PC-9 (cell line): ENCODE data around the gene CDH1. TPM values are rescaled to one million over a fixed set of nuclear protein-coding genes. Genes with fewer than 3 reads are reported as not detected.

Experiments
- BruUV-seq: library from RNA; stranded (reverse); fragments of 400-500 nt; replicated peaks from 2 replicates; lab custom pipeline; 2021; lab: Mats Ljungman, UMichigan
- CTCF ChIA-PET: fragments of 300-600 bp; sonication (Branson Sonifier 250); formaldehyde crosslinking; loops from one replicate; lab custom pipeline; 2022; ENCODE audit warnings: antibody characterized with exemption; lab: Charles Lee
- POLR2A ChIA-PET: fragments of 300-600 bp; sonication (Branson Sonifier 250); formaldehyde crosslinking; loops from one replicate; lab custom pipeline; 2022; ENCODE audit warnings: antibody characterized with exemption; ENCODE audit not compliant: unreplicated experiment; lab: Charles Lee
- DNase-seq, 2 experiments: peaks; one replicate each; pipeline versions ENCODE4 v3.0.0 to v3.0.0-alpha.2; 2015 to 2022; ENCODE audit warnings: mixed read lengths in 1 of 2
- H2AFZ ChIP-seq: fragments of 200-600 bp; sonication (generic); 2 replicates; pipeline ENCODE4 v1.8.1; 2017; ENCODE audit warnings: antibody characterized with exemption
- H3F3A ChIP-seq: fragments of 200-600 bp; sonication (generic); 2 replicates; pipeline ENCODE4 v1.8.1; 2017; ENCODE audit warnings: antibody characterized with exemption, mild to moderate bottlenecking, low read depth; ENCODE audit not compliant: insufficient read depth
- H3K27ac ChIP-seq: fragments of 200-600 bp; sonication (generic); 2 replicates; pipeline ENCODE4 v1.6.1; 2016; ENCODE audit warnings: mixed run types
- H3K27me3 ChIP-seq: fragments of 200-600 bp; sonication (generic); 2 replicates; pipeline ENCODE4 v1.6.1; 2016; ENCODE audit warnings: low read depth, mixed run types; ENCODE audit not compliant: insufficient read depth
- H3K36me3 ChIP-seq: fragments of 200-600 bp; sonication (generic); 2 replicates; pipeline ENCODE4 v1.6.1; 2016; ENCODE audit warnings: low read depth, mixed run types
- H3K4me1 ChIP-seq: fragments of 200-600 bp; sonication (generic); replicated peaks from 2 replicates; pipeline ENCODE4 v1.6.1; 2016; ENCODE audit warnings: mixed run types; ENCODE audit not compliant: insufficient read depth
- H3K4me2 ChIP-seq: fragments of 200-600 bp; sonication (generic); 2 replicates; pipeline ENCODE4 v1.6.1; 2017; ENCODE audit warnings: mixed run types
- H3K4me3 ChIP-seq: fragments of 200-600 bp; sonication (generic); 2 replicates; pipeline ENCODE4 v1.6.1; 2016; ENCODE audit warnings: mixed run types
- H3K79me2 ChIP-seq: fragments of 200-600 bp; sonication (generic); 2 replicates; pipeline ENCODE4 v1.6.1; 2017; ENCODE audit warnings: low read depth, mixed run types
- H3K9me2 ChIP-seq: fragments of 200-600 bp; sonication (generic); 2 replicates; pipeline ENCODE4 v1.8.1; 2017; ENCODE audit warnings: mild to moderate bottlenecking; ENCODE audit not compliant: insufficient read depth
- H3K9me3 ChIP-seq: fragments of 200-600 bp; sonication (generic); 2 replicates; pipeline ENCODE4 v1.8.1; 2016; ENCODE audit warnings: low read depth; ENCODE audit not compliant: insufficient read depth
- H4K20me1 ChIP-seq: fragments of 200-600 bp; sonication (generic); 2 replicates; pipeline ENCODE4 v1.8.1; 2017; ENCODE audit not compliant: insufficient read depth
- CTCF ChIP-seq: fragments of 200-600 bp; sonication (generic); conservative IDR thresholded peaks from 2 replicates; pipeline ENCODE4 v1.6.1; 2017; ENCODE audit warnings: mixed run types, antibody characterized with exemption, mild to moderate bottlenecking, moderate library complexity
- EZH2 ChIP-seq: fragments of 200-600 bp; sonication (generic); IDR thresholded peaks from 2 replicates; pipeline ENCODE4 v1.8.0; 2017; ENCODE audit warnings: antibody characterized with exemption, low read depth
- intact Hi-C: fragments of 100-400 bp; cut with micrococcal nuclease; formaldehyde crosslinking; loops from one replicate; pipeline ENCODE4 v1.10.0; 2022; ENCODE audit not compliant: unreplicated experiment
- total RNA-seq: library from RNA; stranded (reverse); gene quantifications from 2 replicates; pipeline ENCODE4 v1.2.3, GENCODE V29; 2021

The CDH1 gene
- total RNA-seq, 1 experiment from 2014 or later: 120 TPM

- TF ChIP-seq EZH2 (no peak), CTCF (no peak; the same call in 1 of the 2 replicates)
- intact Hi-C loops: loop anchor here (1.0 to 2.0 kb wide), 3 partner anchors 136 to 315 kb away; no protein-coding TSS in a partner anchor
- H3K79me2 ChIP-seq: no peaks in the 10 kb centered on the region
- no peaks in the 10 kb centered on the region for H3K9me2 ChIP-seq
- peak within 1 kb of the TSS; percentile 96 for H2AFZ ChIP-seq
- H3K4me2 ChIP-seq: peak within 1 kb of the TSS; percentile 88
- H4K20me1 ChIP-seq: no peaks in the 10 kb centered on the region
- peak; percentile 55 to 70 for DNase-seq
- no peaks in the 10 kb centered on the region for H3K27me3 ChIP-seq
- ChIA-PET POLR2A (interaction anchor here (0.6 kb wide), 1 partner anchor 277 kb away, joined by 3 read pairs; no protein-coding TSS in a partner anchor), CTCF (interaction anchor here (0.6 to 1.2 kb wide), 3 partner anchors 17 to 484 kb away, joined by 4 to 11 read pairs (median 4); no protein-coding TSS in a partner anchor)
- no peaks in the 10 kb centered on the region for H3K9me3 ChIP-seq
- 0 out of 2 replicates have a peak within 1 kb of the TSS, but pooled peaks have one; percentile 5 for H3K27ac ChIP-seq
- no peaks in the 10 kb centered on the region for H3K36me3 ChIP-seq
- H3K4me1 ChIP-seq: no peaks in the 10 kb centered on the region; the same call in 1 of the 2 replicates
- peaks cover 15% of the 10 kb centered on the region for H3F3A ChIP-seq
- peak within 1 kb of the TSS; percentile 80 for H3K4me3 ChIP-seq
- TSS peak; percentile 24 for BruUV-seq
Observed at GRCh38 chr16:68843482-68844210, 106.6 kb downstream of the CDH1 start, which contains the start of gene TANGO6. TSS of gene TANGO6 (plus strand) at chr16:68843531. CDS start at chr16:68843618, 87 bp downstream.

- Histone ChIP-seq H3K4me3 (peak overlapping the region; percentile 80), H3K79me2 (no peaks in the 10 kb centered on the region), H3K27ac (no peak overlapping the region), H2AFZ (peak overlapping the region; percentile 96), H3K36me3 (no peaks in the 10 kb centered on the region), H3F3A (peaks cover 15% of the 10 kb centered on the region), H3K4me1 (no peaks in the 10 kb centered on the region; the same call in 1 of the 2 replicates), H3K9me3 (no peaks in the 10 kb centered on the region), H3K27me3 (no peaks in the 10 kb centered on the region), H4K20me1 (no peaks in the 10 kb centered on the region), H3K4me2 (peak overlapping the region; percentile 88), H3K9me2 (no peaks in the 10 kb centered on the region)
- DNase-seq: no peak
- ChIA-PET POLR2A (interaction anchor here (0.6 kb wide), 1 partner anchor 276 kb away, joined by 3 read pairs; no protein-coding TSS in a partner anchor), CTCF (interaction anchor here (0.6 to 1.2 kb wide), 2 partner anchors 18 to 484 kb away, joined by 4 to 11 read pairs; no protein-coding TSS in a partner anchor)
- intact Hi-C loops: no loop called here
- BruUV-seq: no TSS peak
- TF ChIP-seq CTCF (no peak), EZH2 (no peak)
Observed at GRCh38 chr16:68844211-68844564, 107.1 kb downstream of the CDH1 start.

GRCh38 chr16:68848786-68849185 lies 111.7 kb downstream of the CDH1 start:
- Histone ChIP-seq H3K9me3 (no peaks in the 10 kb centered on the region), H3F3A (peaks cover 16% of the 10 kb centered on the region), H3K4me1 (no peaks in the 10 kb centered on the region; the same call in 1 of the 2 replicates), H3K9me2 (no peaks in the 10 kb centered on the region), H3K27ac (no peak overlapping the region), H3K79me2 (no peaks in the 10 kb centered on the region), H3K27me3 (no peaks in the 10 kb centered on the region), H3K36me3 (no peaks in the 10 kb centered on the region), H4K20me1 (no peaks in the 10 kb centered on the region), H3K4me3 (no peak overlapping the region), H2AFZ (no peak overlapping the region), H3K4me2 (no peak overlapping the region)
- ChIA-PET POLR2A (no interaction called here), CTCF (interaction anchor here (0.7 kb wide), 1 partner anchor 91 kb away, joined by 3 read pairs; no protein-coding TSS in a partner anchor)
- intact Hi-C loops: no loop called here
- TF ChIP-seq CTCF (no peak), EZH2 (no peak)
- no TSS peak for BruUV-seq
- no peak for DNase-seq
